Panc1 (cell line): ENCODE measurements around the gene NCOR2. TPM values are rescaled to one million over a fixed set of nuclear protein-coding genes. Genes with fewer than 3 reads are reported as not detected.
A peak's percentile ranks its signal among the peaks of the same experiment; 100 is the strongest.

Experiments
- ATAC-seq: fragments of 200-7000 bp; cut with Tn5 transposase; 2 replicates; pipeline ENCODE4 v1.9.1; 2020; ENCODE audit warnings: mild to moderate bottlenecking, moderate library complexity
- BruUV-seq: library from RNA; stranded (reverse); fragments of 400-500 nt; replicated peaks from 2 replicates; lab custom pipeline; 2021; lab: Mats Ljungman, UMichigan
- CTCF ChIA-PET: fragments of 300-600 bp; sonication (Branson Sonifier 250); formaldehyde crosslinking; loops from one replicate; lab custom pipeline; 2022; ENCODE audit warnings: antibody characterized with exemption; lab: Charles Lee
- POLR2A ChIA-PET: fragments of 300-600 bp; sonication (Branson Sonifier 250); formaldehyde crosslinking; loops from one replicate; lab custom pipeline; 2022; ENCODE audit warnings: antibody characterized with exemption; lab: Charles Lee
- DNase-seq: peaks from one replicate; pipeline ENCODE4 v3.0.0-alpha.2; 2010; ENCODE audit warnings: low read depth, low spot score
- H3K27ac ChIP-seq: 2 replicates; pipeline ENCODE4 v1.5.1; 2011; ENCODE audit warnings: mild to moderate bottlenecking, low read length, inconsistent platforms
- H3K27me3 ChIP-seq: fragments of 200-500 bp; sonication (Bioruptor generic); 2 replicates; pipeline ENCODE4 v1.6.0; 2014; ENCODE audit warnings: low read length, inconsistent platforms; ENCODE audit not compliant: control insufficient read depth, insufficient read depth
- H3K36me3 ChIP-seq: fragments of 200-500 bp; sonication (Bioruptor generic); 2 replicates; pipeline ENCODE4 v1.5.1; 2014; ENCODE audit warnings: inconsistent platforms, mild to moderate bottlenecking, low read length, moderate library complexity; ENCODE audit not compliant: control insufficient read depth, insufficient read depth
- H3K4me1 ChIP-seq: 2 replicates; pipeline ENCODE4 v1.5.1; 2011; ENCODE audit warnings: inconsistent platforms, mild to moderate bottlenecking, low read length, moderate library complexity; ENCODE audit not compliant: control insufficient read depth, insufficient read depth
- H3K4me3 ChIP-seq, 2 experiments: 2 replicates each; pipeline ENCODE4 v1.5.1; 2011 to 2012; ENCODE audit warnings: low read depth in 2 of 2, low read length in 2 of 2, mild to moderate bottlenecking in 2 of 2, inconsistent platforms in 1 of 2, moderate library complexity in 1 of 2
- H3K9me3 ChIP-seq: fragments of 200-500 bp; sonication (Bioruptor generic); 2 replicates; pipeline ENCODE4 v1.5.1; 2014; ENCODE audit warnings: low read depth, mild to moderate bottlenecking, inconsistent platforms, low read length, moderate library complexity; ENCODE audit not compliant: control insufficient read depth, insufficient read depth
- CTCF ChIP-seq: fragments of 450-650 bp; IDR thresholded peaks from 2 replicates; pipeline ENCODE4 v1.5.1; 2017; ENCODE audit warnings: mild to moderate bottlenecking
- POLR2AphosphoS5 ChIP-seq: IDR thresholded peaks from 2 replicates; pipeline ENCODE4 v1.6.1; 2012; ENCODE audit warnings: mild to moderate bottlenecking, low read depth, low read length, moderate library complexity
- SIN3A ChIP-seq: IDR thresholded peaks from 2 replicates; pipeline ENCODE4 v1.6.1; 2012; ENCODE audit warnings: low read depth, mild to moderate bottlenecking, low read length, moderate library complexity, borderline replicate concordance; ENCODE audit not compliant: insufficient read depth
- TCF7L2 ChIP-seq: IDR thresholded peaks from 2 replicates; pipeline ENCODE4 v1.6.1; 2011; ENCODE audit warnings: mild to moderate bottlenecking, low read depth, low read length, inconsistent platforms
- in situ Hi-C: cut with HindIII; loops from 2 replicates; pipeline ENCODE4 v1.10.0; 2016; ENCODE audit warnings: low sequenced_read_pairs, low pct_unique_long_range_greater_than_20kb
- intact Hi-C: fragments of 100-400 bp; cut with micrococcal nuclease; formaldehyde crosslinking; loops from one replicate; pipeline ENCODE4 v1.10.0; 2022; ENCODE audit not compliant: unreplicated experiment
- total RNA-seq: library from RNA; stranded (reverse); gene quantifications from one replicate; pipeline ENCODE4 v1.2.1, GENCODE V29; 2021; ENCODE audit not compliant: unreplicated experiment
- TF ChIP-seq, protein P1 (sequence below), 2 experiments: IDR thresholded peaks; 2 replicates each; pipeline ENCODE4 v1.6.1; 2011 to 2012; ENCODE audit warnings: low read depth in 2 of 2, control low read depth in 1 of 2, low read length in 1 of 2, mild to moderate bottlenecking in 1 of 2, moderate library complexity in 1 of 2; ENCODE audit not compliant: insufficient read depth in 1 of 2

Gene NCOR2
- total RNA-seq, 1 experiment from 2014 or later: 461 TPM

DNA sequence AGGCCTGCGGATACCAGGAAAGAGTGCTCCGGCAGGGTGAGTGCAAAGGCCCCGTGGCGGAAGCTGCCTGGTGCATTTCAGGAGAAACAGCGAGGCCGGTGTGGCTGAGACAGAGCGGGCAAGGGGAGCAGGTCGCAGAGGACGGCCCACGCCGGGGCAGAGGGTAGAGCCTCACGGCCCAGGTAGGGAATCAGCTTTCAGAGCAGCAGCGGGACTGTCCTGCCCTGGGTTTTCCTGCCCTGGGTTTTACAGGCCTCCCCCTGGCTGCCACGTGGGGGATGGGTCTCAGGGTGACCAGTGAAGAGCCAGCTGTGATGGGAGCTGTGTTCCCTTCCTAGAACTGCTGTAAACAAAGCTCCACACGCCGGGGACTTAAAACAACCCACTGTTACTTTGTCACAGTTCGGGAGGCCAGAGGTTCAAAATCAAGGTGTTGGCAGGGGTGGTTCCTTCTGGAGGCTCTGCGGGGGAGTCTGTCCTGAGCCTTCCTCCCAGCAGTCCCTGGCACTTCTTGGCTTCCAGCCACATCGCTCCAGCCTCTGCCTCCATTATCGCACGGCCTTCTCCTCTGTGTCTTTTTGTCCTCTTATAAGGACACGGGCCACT lies 10.4 kb downstream of the NCOR2 start:
- H3K9me3 ChIP-seq: no peaks in the 10 kb centered on the region
- H3K4me3 ChIP-seq: no peak overlapping the region
- ATAC-seq: peak; percentile 9; the same call in 1 of the 2 replicates
- peak overlapping the region; percentile 68 for H3K27ac ChIP-seq
- ChIA-PET POLR2A (no interaction called here), CTCF (no interaction called here)
- in situ Hi-C loops: no loop called here
- H3K27me3 ChIP-seq: no peaks in the 10 kb centered on the region
- intact Hi-C loops: no loop called here
- H3K36me3 ChIP-seq: no peaks in the 10 kb centered on the region
- DNase-seq: no peak
- no TSS peak for BruUV-seq
- no peak for TF ChIP-seq SIN3A
- no peak for TF ChIP-seq CTCF
- no peak for TF ChIP-seq TCF7L2
- TF ChIP-seq, protein P1, sequence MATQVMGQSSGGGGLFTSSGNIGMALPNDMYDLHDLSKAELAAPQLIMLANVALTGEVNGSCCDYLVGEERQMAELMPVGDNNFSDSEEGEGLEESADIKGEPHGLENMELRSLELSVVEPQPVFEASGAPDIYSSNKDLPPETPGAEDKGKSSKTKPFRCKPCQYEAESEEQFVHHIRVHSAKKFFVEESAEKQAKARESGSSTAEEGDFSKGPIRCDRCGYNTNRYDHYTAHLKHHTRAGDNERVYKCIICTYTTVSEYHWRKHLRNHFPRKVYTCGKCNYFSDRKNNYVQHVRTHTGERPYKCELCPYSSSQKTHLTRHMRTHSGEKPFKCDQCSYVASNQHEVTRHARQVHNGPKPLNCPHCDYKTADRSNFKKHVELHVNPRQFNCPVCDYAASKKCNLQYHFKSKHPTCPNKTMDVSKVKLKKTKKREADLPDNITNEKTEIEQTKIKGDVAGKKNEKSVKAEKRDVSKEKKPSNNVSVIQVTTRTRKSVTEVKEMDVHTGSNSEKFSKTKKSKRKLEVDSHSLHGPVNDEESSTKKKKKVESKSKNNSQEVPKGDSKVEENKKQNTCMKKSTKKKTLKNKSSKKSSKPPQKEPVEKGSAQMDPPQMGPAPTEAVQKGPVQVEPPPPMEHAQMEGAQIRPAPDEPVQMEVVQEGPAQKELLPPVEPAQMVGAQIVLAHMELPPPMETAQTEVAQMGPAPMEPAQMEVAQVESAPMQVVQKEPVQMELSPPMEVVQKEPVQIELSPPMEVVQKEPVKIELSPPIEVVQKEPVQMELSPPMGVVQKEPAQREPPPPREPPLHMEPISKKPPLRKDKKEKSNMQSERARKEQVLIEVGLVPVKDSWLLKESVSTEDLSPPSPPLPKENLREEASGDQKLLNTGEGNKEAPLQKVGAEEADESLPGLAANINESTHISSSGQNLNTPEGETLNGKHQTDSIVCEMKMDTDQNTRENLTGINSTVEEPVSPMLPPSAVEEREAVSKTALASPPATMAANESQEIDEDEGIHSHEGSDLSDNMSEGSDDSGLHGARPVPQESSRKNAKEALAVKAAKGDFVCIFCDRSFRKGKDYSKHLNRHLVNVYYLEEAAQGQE (IDR thresholded peaks at IDR 0.05; ENCODE audit: insufficient read depth in 1 of 2, low read depth in 2 of 2, low read length in 1 of 2): no peak
- no peak for TF ChIP-seq POLR2AphosphoS5
- peaks cover 94% of the 10 kb centered on the region for H3K4me1 ChIP-seq

DNA sequence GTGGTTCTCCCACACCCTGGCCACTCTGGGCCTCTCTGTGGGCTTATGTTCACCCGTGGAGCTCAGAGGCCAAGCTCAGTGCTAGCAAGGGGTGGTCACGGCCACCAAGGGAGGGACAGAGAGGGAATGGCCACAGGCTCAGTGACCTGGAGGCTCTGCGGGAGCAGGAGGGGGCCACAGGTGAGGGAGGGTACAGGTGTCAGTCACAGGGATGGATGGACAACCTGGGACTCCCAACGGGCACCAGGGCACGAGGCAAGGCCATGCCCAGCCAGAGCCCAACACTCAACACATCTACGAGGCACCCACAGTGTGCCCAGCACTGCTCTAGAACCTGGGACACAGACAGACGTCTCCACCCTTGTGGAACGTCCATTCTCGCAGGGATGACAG lies 11.3 kb downstream of the NCOR2 start:
- in situ Hi-C loops (no loop called here), intact Hi-C loops (no loop called here)
- Histone ChIP-seq H3K27ac (peak overlapping the region; percentile 49), H3K4me1 (peaks cover 95% of the 10 kb centered on the region), H3K27me3 (no peaks in the 10 kb centered on the region), H3K36me3 (no peaks in the 10 kb centered on the region), H3K4me3 (no peak overlapping the region), H3K9me3 (no peaks in the 10 kb centered on the region)
- no TSS peak for BruUV-seq
- DNase-seq (no peak), ATAC-seq (no peak)
- ChIA-PET POLR2A (interaction anchor here (1.1 kb wide), 1 partner anchor 15 kb away, joined by 3 read pairs; no protein-coding TSS in a partner anchor), CTCF (no interaction called here)
- no peak for TF ChIP-seq CTCF
- TF ChIP-seq POLR2AphosphoS5: no peak
- TF ChIP-seq SIN3A: no peak
- TF ChIP-seq TCF7L2: no peak
- TF ChIP-seq, protein P1 (IDR thresholded peaks at IDR 0.05; ENCODE audit: insufficient read depth in 1 of 2, low read depth in 2 of 2, low read length in 1 of 2): no peak
